ENCODE measurements around the gene EXOC3L2.
A peak's percentile ranks its signal among the peaks of the same experiment; 100 is the strongest.

Gene EXOC3L2

GRCh38 chr19:45218911-45219743 is 26.1 kb downstream of the EXOC3L2 start:
- H3K9me3 ChIP-seq (ENCODE audit: control insufficient read depth, insufficient read depth, low read length), result no peaks in the 10 kb centered on the region
- no peak overlapping the region for H3K27ac ChIP-seq (ENCODE audit: low read depth, low read length)
- H3K9ac ChIP-seq (ENCODE audit: low read depth, low read length), result no peak overlapping the region
- peaks cover 47% of the 10 kb centered on the region for H3K27me3 ChIP-seq (ENCODE audit: control insufficient read depth, insufficient read depth, low read length)
- H3K4me3 ChIP-seq (ENCODE audit: low read depth, low read length), result no peak overlapping the region
- H3K4me1 ChIP-seq (ENCODE audit: control insufficient read depth, insufficient read depth, low read length), result no peaks in the 10 kb centered on the region
- H3K36me3 ChIP-seq (ENCODE audit: control insufficient read depth, insufficient read depth, low read length), result no peaks in the 10 kb centered on the region

- Histone ChIP-seq H3K9ac (ENCODE audit: low read depth, low read length) (no peak overlapping the region), H3K4me3 (ENCODE audit: low read depth, low read length) (no peak overlapping the region), H3K4me1 (ENCODE audit: control insufficient read depth, insufficient read depth, low read length) (no peaks in the 10 kb centered on the region), H3K27me3 (ENCODE audit: control insufficient read depth, insufficient read depth, low read length) (peaks cover 47% of the 10 kb centered on the region), H3K27ac (ENCODE audit: low read depth, low read length) (no peak overlapping the region), H3K36me3 (ENCODE audit: control insufficient read depth, insufficient read depth, low read length) (no peaks in the 10 kb centered on the region), H3K9me3 (ENCODE audit: control insufficient read depth, insufficient read depth, low read length) (no peaks in the 10 kb centered on the region)
These were observed 26.8 kb downstream of the EXOC3L2 start for GRCh38 chr19:45218426-45218825.

- Histone ChIP-seq H3K9ac (ENCODE audit: low read depth, low read length) (no peak overlapping the region), H3K36me3 (ENCODE audit: control insufficient read depth, insufficient read depth, low read length) (no peaks in the 10 kb centered on the region), H3K27ac (ENCODE audit: low read depth, low read length) (no peak overlapping the region), H3K4me3 (ENCODE audit: low read depth, low read length) (peak overlapping the region; percentile 61), H3K4me1 (ENCODE audit: control insufficient read depth, insufficient read depth, low read length) (no peaks in the 10 kb centered on the region), H3K9me3 (ENCODE audit: control insufficient read depth, insufficient read depth, low read length) (no peaks in the 10 kb centered on the region), H3K27me3 (ENCODE audit: control insufficient read depth, insufficient read depth, low read length) (peaks cover 47% of the 10 kb centered on the region)
These were observed 27.3 kb downstream of the EXOC3L2 start for GRCh38 chr19:45217957-45218334.

GRCh38 chr19:45217193-45217956 is 27.8 kb downstream of the EXOC3L2 start:
- peaks cover 47% of the 10 kb centered on the region for H3K27me3 ChIP-seq (ENCODE audit: control insufficient read depth, insufficient read depth, low read length)
- no peak overlapping the region for H3K9ac ChIP-seq (ENCODE audit: low read depth, low read length)
- no peaks in the 10 kb centered on the region for H3K4me1 ChIP-seq (ENCODE audit: control insufficient read depth, insufficient read depth, low read length)
- no peak overlapping the region for H3K27ac ChIP-seq (ENCODE audit: low read depth, low read length)
- peak overlapping the region; percentile 61 for H3K4me3 ChIP-seq (ENCODE audit: low read depth, low read length)
- no peaks in the 10 kb centered on the region for H3K9me3 ChIP-seq (ENCODE audit: control insufficient read depth, insufficient read depth, low read length)
- H3K36me3 ChIP-seq (ENCODE audit: control insufficient read depth, insufficient read depth, low read length), result no peaks in the 10 kb centered on the region

GRCh38 chr19:45216667-45217066 is 28.5 kb downstream of the EXOC3L2 start:
- peaks cover 47% of the 10 kb centered on the region for H3K27me3 ChIP-seq (ENCODE audit: control insufficient read depth, insufficient read depth, low read length)
- no peaks in the 10 kb centered on the region; the same call in 1 of the 2 replicates for H3K4me1 ChIP-seq (ENCODE audit: control insufficient read depth, insufficient read depth, low read length)
- no peaks in the 10 kb centered on the region for H3K9me3 ChIP-seq (ENCODE audit: control insufficient read depth, insufficient read depth, low read length)
- H3K27ac ChIP-seq (ENCODE audit: low read depth, low read length), result no peak overlapping the region
- no peak overlapping the region for H3K4me3 ChIP-seq (ENCODE audit: low read depth, low read length)
- H3K36me3 ChIP-seq (ENCODE audit: control insufficient read depth, insufficient read depth, low read length), result no peaks in the 10 kb centered on the region
- H3K9ac ChIP-seq (ENCODE audit: low read depth, low read length), result no peak overlapping the region

- no peaks in the 10 kb centered on the region for H3K36me3 ChIP-seq (ENCODE audit: control insufficient read depth, insufficient read depth, low read length)
- H3K27me3 ChIP-seq (ENCODE audit: control insufficient read depth, insufficient read depth, low read length), result peaks cover 47% of the 10 kb centered on the region
- H3K4me3 ChIP-seq (ENCODE audit: low read depth, low read length), result peak overlapping the region; percentile 45
- H3K4me1 ChIP-seq (ENCODE audit: control insufficient read depth, insufficient read depth, low read length), result no peaks in the 10 kb centered on the region; the same call in 1 of the 2 replicates
- no peaks in the 10 kb centered on the region for H3K9me3 ChIP-seq (ENCODE audit: control insufficient read depth, insufficient read depth, low read length)
- H3K9ac ChIP-seq (ENCODE audit: low read depth, low read length), result no peak overlapping the region
- H3K27ac ChIP-seq (ENCODE audit: low read depth, low read length), result no peak overlapping the region
These were observed 29.6 kb downstream of the EXOC3L2 start for GRCh38 chr19:45215391-45216191.

- Histone ChIP-seq H3K9ac (ENCODE audit: low read depth, low read length) (no peak overlapping the region), H3K27me3 (ENCODE audit: control insufficient read depth, insufficient read depth, low read length) (peaks cover 32% of the 10 kb centered on the region), H3K27ac (ENCODE audit: low read depth, low read length) (no peak overlapping the region), H3K9me3 (ENCODE audit: control insufficient read depth, insufficient read depth, low read length) (no peaks in the 10 kb centered on the region), H3K4me1 (ENCODE audit: control insufficient read depth, insufficient read depth, low read length) (no peaks in the 10 kb centered on the region; the same call in 1 of the 2 replicates), H3K4me3 (ENCODE audit: low read depth, low read length) (no peak overlapping the region), H3K36me3 (ENCODE audit: control insufficient read depth, insufficient read depth, low read length) (no peaks in the 10 kb centered on the region)
These were observed 32.2 kb downstream of the EXOC3L2 start for GRCh38 chr19:45213031-45213430.

GRCh38 chr19:45211751-45212381 is 33.3 kb downstream of the EXOC3L2 start:
- Histone ChIP-seq H3K9me3 (ENCODE audit: control insufficient read depth, insufficient read depth, low read length) (no peaks in the 10 kb centered on the region), H3K9ac (ENCODE audit: low read depth, low read length) (no peak overlapping the region), H3K4me1 (ENCODE audit: control insufficient read depth, insufficient read depth, low read length) (no peaks in the 10 kb centered on the region; the same call in 1 of the 2 replicates), H3K4me3 (ENCODE audit: low read depth, low read length) (no peak overlapping the region), H3K36me3 (ENCODE audit: control insufficient read depth, insufficient read depth, low read length) (no peaks in the 10 kb centered on the region), H3K27ac (ENCODE audit: low read depth, low read length) (no peak overlapping the region), H3K27me3 (ENCODE audit: control insufficient read depth, insufficient read depth, low read length) (peaks cover 21% of the 10 kb centered on the region)

GRCh38 chr19:45206328-45206727 is 38.9 kb downstream of the EXOC3L2 start:
- Histone ChIP-seq H3K9me3 (ENCODE audit: control insufficient read depth, insufficient read depth, low read length) (no peaks in the 10 kb centered on the region), H3K4me3 (ENCODE audit: low read depth, low read length) (no peak overlapping the region), H3K27ac (ENCODE audit: low read depth, low read length) (no peak overlapping the region), H3K4me1 (ENCODE audit: control insufficient read depth, insufficient read depth, low read length) (no peaks in the 10 kb centered on the region), H3K9ac (ENCODE audit: low read depth, low read length) (no peak overlapping the region), H3K27me3 (ENCODE audit: control insufficient read depth, insufficient read depth, low read length) (no peaks in the 10 kb centered on the region), H3K36me3 (ENCODE audit: control insufficient read depth, insufficient read depth, low read length) (no peaks in the 10 kb centered on the region)

GRCh38 chr19:45205810-45206209 is 39.4 kb downstream of the EXOC3L2 start:
- Histone ChIP-seq H3K4me1 (ENCODE audit: control insufficient read depth, insufficient read depth, low read length) (no peaks in the 10 kb centered on the region), H3K27ac (ENCODE audit: low read depth, low read length) (no peak overlapping the region), H3K36me3 (ENCODE audit: control insufficient read depth, insufficient read depth, low read length) (no peaks in the 10 kb centered on the region), H3K4me3 (ENCODE audit: low read depth, low read length) (no peak overlapping the region), H3K27me3 (ENCODE audit: control insufficient read depth, insufficient read depth, low read length) (no peaks in the 10 kb centered on the region), H3K9ac (ENCODE audit: low read depth, low read length) (no peak overlapping the region), H3K9me3 (ENCODE audit: control insufficient read depth, insufficient read depth, low read length) (no peaks in the 10 kb centered on the region)

Data from HUES48 (cell line).